Panc1 (cell line): ENCODE data around the gene PTPRK. TPM values are rescaled to one million over a fixed set of nuclear protein-coding genes. Genes with fewer than 3 reads are reported as not detected.

Experiments used
- ATAC-seq: fragments of 200-7000 bp; cut with Tn5 transposase; 2 replicates; pipeline ENCODE4 v1.9.1; 2020; ENCODE audit warnings: mild to moderate bottlenecking, moderate library complexity
- BruUV-seq: library from RNA; stranded (reverse); fragments of 400-500 nt; replicated peaks from 2 replicates; lab custom pipeline; 2021; lab: Mats Ljungman, UMichigan
- CTCF ChIA-PET: fragments of 300-600 bp; sonication (Branson Sonifier 250); formaldehyde crosslinking; loops from one replicate; lab custom pipeline; 2022; ENCODE audit warnings: antibody characterized with exemption; lab: Charles Lee
- POLR2A ChIA-PET: fragments of 300-600 bp; sonication (Branson Sonifier 250); formaldehyde crosslinking; loops from one replicate; lab custom pipeline; 2022; ENCODE audit warnings: antibody characterized with exemption; lab: Charles Lee
- DNase-seq: peaks from one replicate; pipeline ENCODE4 v3.0.0-alpha.2; 2010; ENCODE audit warnings: low read depth, low spot score
- H3K27ac ChIP-seq: 2 replicates; pipeline ENCODE4 v1.5.1; 2011; ENCODE audit warnings: mild to moderate bottlenecking, low read length, inconsistent platforms
- H3K27me3 ChIP-seq: fragments of 200-500 bp; sonication (Bioruptor generic); 2 replicates; pipeline ENCODE4 v1.6.0; 2014; ENCODE audit warnings: low read length, inconsistent platforms; ENCODE audit not compliant: control insufficient read depth, insufficient read depth
- H3K36me3 ChIP-seq: fragments of 200-500 bp; sonication (Bioruptor generic); 2 replicates; pipeline ENCODE4 v1.5.1; 2014; ENCODE audit warnings: inconsistent platforms, mild to moderate bottlenecking, low read length, moderate library complexity; ENCODE audit not compliant: control insufficient read depth, insufficient read depth
- H3K4me1 ChIP-seq: 2 replicates; pipeline ENCODE4 v1.5.1; 2011; ENCODE audit warnings: inconsistent platforms, mild to moderate bottlenecking, low read length, moderate library complexity; ENCODE audit not compliant: control insufficient read depth, insufficient read depth
- H3K4me3 ChIP-seq, 2 experiments: 2 replicates each; pipeline ENCODE4 v1.5.1; 2011 to 2012; ENCODE audit warnings: low read depth in 2 of 2, low read length in 2 of 2, mild to moderate bottlenecking in 2 of 2, inconsistent platforms in 1 of 2, moderate library complexity in 1 of 2
- H3K9me3 ChIP-seq: fragments of 200-500 bp; sonication (Bioruptor generic); 2 replicates; pipeline ENCODE4 v1.5.1; 2014; ENCODE audit warnings: low read depth, mild to moderate bottlenecking, inconsistent platforms, low read length, moderate library complexity; ENCODE audit not compliant: control insufficient read depth, insufficient read depth
- POLR2AphosphoS5 ChIP-seq: IDR thresholded peaks from 2 replicates; pipeline ENCODE4 v1.6.1; 2012; ENCODE audit warnings: mild to moderate bottlenecking, low read depth, low read length, moderate library complexity
- in situ Hi-C: cut with HindIII; loops from 2 replicates; pipeline ENCODE4 v1.10.0; 2016; ENCODE audit warnings: low sequenced_read_pairs, low pct_unique_long_range_greater_than_20kb
- intact Hi-C: fragments of 100-400 bp; cut with micrococcal nuclease; formaldehyde crosslinking; loops from one replicate; pipeline ENCODE4 v1.10.0; 2022; ENCODE audit not compliant: unreplicated experiment
- total RNA-seq: library from RNA; stranded (reverse); gene quantifications from one replicate; pipeline ENCODE4 v1.2.1, GENCODE V29; 2021; ENCODE audit not compliant: unreplicated experiment
- TF ChIP-seq, protein P1 (sequence below): fragments of 450-650 bp; IDR thresholded peaks from 2 replicates; pipeline ENCODE4 v1.5.1; 2017; ENCODE audit warnings: mild to moderate bottlenecking
- TF ChIP-seq, protein P2 (sequence below), 2 experiments: IDR thresholded peaks; 2 replicates each; pipeline ENCODE4 v1.6.1; 2011 to 2012; ENCODE audit warnings: low read depth in 2 of 2, control low read depth in 1 of 2, low read length in 1 of 2, mild to moderate bottlenecking in 1 of 2, moderate library complexity in 1 of 2; ENCODE audit not compliant: insufficient read depth in 1 of 2

PTPRK gene
- total RNA-seq, 1 experiment from 2014 or later = 61.8 TPM

DNA sequence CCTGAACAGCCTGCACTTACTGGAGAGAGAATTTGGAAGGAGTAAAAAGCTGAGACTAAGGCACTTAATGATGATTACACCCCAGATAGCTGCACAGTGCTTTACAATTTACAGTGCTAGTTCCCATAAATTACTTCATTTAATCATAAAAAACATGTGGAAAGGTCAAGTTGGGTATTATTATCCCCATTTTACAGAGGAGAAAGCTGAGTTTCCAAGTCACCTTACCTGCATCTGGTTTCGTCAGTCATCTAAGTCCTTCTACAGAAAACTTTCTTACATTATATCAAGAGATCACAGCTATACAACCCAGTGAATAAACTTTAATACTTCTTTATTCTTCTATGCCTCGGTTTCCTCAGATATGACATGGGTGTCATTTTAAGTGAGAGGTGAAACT lies 3.3 kb downstream of the PTPRK start:
- ChIA-PET POLR2A (no interaction called here), CTCF (interaction anchor here (0.6 to 1.0 kb wide), 2 partner anchors 662 to 707 kb away, joined by 3 to 5 read pairs; no protein-coding TSS in a partner anchor)
- BruUV-seq = no TSS peak
- ATAC-seq (no peak), DNase-seq (no peak)
- H3K27ac ChIP-seq = peak overlapping the region; percentile 67
- peaks cover 4% of the 10 kb centered on the region; the same call in 1 of the 2 replicates for H3K36me3 ChIP-seq
- no peaks in the 10 kb centered on the region for H3K27me3 ChIP-seq
- no peaks in the 10 kb centered on the region for H3K9me3 ChIP-seq
- no peak overlapping the region; a peak in 1 of 4 replicates for H3K4me3 ChIP-seq
- peaks cover 58% of the 10 kb centered on the region for H3K4me1 ChIP-seq
- TF ChIP-seq, protein P1, sequence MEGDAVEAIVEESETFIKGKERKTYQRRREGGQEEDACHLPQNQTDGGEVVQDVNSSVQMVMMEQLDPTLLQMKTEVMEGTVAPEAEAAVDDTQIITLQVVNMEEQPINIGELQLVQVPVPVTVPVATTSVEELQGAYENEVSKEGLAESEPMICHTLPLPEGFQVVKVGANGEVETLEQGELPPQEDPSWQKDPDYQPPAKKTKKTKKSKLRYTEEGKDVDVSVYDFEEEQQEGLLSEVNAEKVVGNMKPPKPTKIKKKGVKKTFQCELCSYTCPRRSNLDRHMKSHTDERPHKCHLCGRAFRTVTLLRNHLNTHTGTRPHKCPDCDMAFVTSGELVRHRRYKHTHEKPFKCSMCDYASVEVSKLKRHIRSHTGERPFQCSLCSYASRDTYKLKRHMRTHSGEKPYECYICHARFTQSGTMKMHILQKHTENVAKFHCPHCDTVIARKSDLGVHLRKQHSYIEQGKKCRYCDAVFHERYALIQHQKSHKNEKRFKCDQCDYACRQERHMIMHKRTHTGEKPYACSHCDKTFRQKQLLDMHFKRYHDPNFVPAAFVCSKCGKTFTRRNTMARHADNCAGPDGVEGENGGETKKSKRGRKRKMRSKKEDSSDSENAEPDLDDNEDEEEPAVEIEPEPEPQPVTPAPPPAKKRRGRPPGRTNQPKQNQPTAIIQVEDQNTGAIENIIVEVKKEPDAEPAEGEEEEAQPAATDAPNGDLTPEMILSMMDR = no peak
- TF ChIP-seq, protein P2, sequence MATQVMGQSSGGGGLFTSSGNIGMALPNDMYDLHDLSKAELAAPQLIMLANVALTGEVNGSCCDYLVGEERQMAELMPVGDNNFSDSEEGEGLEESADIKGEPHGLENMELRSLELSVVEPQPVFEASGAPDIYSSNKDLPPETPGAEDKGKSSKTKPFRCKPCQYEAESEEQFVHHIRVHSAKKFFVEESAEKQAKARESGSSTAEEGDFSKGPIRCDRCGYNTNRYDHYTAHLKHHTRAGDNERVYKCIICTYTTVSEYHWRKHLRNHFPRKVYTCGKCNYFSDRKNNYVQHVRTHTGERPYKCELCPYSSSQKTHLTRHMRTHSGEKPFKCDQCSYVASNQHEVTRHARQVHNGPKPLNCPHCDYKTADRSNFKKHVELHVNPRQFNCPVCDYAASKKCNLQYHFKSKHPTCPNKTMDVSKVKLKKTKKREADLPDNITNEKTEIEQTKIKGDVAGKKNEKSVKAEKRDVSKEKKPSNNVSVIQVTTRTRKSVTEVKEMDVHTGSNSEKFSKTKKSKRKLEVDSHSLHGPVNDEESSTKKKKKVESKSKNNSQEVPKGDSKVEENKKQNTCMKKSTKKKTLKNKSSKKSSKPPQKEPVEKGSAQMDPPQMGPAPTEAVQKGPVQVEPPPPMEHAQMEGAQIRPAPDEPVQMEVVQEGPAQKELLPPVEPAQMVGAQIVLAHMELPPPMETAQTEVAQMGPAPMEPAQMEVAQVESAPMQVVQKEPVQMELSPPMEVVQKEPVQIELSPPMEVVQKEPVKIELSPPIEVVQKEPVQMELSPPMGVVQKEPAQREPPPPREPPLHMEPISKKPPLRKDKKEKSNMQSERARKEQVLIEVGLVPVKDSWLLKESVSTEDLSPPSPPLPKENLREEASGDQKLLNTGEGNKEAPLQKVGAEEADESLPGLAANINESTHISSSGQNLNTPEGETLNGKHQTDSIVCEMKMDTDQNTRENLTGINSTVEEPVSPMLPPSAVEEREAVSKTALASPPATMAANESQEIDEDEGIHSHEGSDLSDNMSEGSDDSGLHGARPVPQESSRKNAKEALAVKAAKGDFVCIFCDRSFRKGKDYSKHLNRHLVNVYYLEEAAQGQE (IDR thresholded peaks at IDR 0.05; ENCODE audit: insufficient read depth in 1 of 2, low read depth in 2 of 2, low read length in 1 of 2) = no peak
- in situ Hi-C loops = no loop called here
- intact Hi-C loops = loop anchor here (10.0 kb wide), 2 partner anchors 662 to 782 kb away; no protein-coding TSS in a partner anchor

DNA sequence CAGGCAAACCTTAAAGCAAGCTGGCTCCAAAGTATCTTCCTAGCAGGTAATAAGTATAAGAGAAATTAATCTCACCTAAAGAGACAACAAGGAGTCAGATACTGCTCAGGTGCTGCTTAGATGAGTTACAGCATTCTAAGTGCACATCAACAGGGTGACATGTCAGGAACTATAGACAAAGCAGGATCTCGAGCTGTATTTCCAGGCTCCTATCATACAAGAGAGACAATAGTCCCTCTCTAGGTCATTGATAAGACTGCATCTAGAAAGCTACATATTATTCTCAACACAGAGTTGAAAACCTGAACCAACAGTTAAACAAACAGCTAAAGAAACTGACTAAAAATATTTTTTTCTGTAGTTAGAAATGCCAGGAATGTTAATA lies 3.9 kb downstream of the PTPRK start:
- TF ChIP-seq POLR2AphosphoS5 = no peak
- TF ChIP-seq, protein P1 = peak; percentile 51; the same call in 1 of the 2 replicates
- in situ Hi-C loops (no loop called here), intact Hi-C loops (loop anchor here (10.0 kb wide), 2 partner anchors 662 to 782 kb away; no protein-coding TSS in a partner anchor)
- peaks cover 64% of the 10 kb centered on the region for H3K4me1 ChIP-seq
- ATAC-seq (no peak), DNase-seq (no peak)
- POLR2A ChIA-PET = no interaction called here
- H3K9me3 ChIP-seq = no peaks in the 10 kb centered on the region
- H3K36me3 ChIP-seq = peaks cover 4% of the 10 kb centered on the region; the same call in 1 of the 2 replicates
- CTCF ChIA-PET = interaction anchor here (0.7 to 1.0 kb wide), 3 partner anchors 24 to 663 kb away, joined by 3 to 5 read pairs (median 4); no protein-coding TSS in a partner anchor
- peak overlapping the region; percentile 67 for H3K27ac ChIP-seq
- BruUV-seq = no TSS peak
- peak overlapping the region in 1 of 2 experiments; percentile 15; a peak in 2 of 4 replicates for H3K4me3 ChIP-seq
- H3K27me3 ChIP-seq = no peaks in the 10 kb centered on the region
